Astrocyte of the spinal cord (primary cell): ENCODE measurements around the gene ARHGEF4.
A peak's percentile ranks its signal among the peaks of the same experiment; 100 is the strongest.
"Not testable (repeated sequence)": the region's sequence is repeated elsewhere in the genome, so short reads cannot be mapped to it uniquely, and the experiment has no call there.

Experiments used
- DNase-seq: peaks from one replicate; pipeline ENCODE4 v3.0.0; 2011; ENCODE audit warnings: low read depth, low spot score
- H3K4me3 ChIP-seq: 2 replicates; pipeline ENCODE4 v1.5.1; 2011; ENCODE audit warnings: low read depth, mild to moderate bottlenecking, low read length, moderate library complexity
- in situ Hi-C: cut with HindIII; loops from 2 replicates; pipeline ENCODE4 v1.10.0; 2017; ENCODE audit warnings: low sequenced_read_pairs
- TF ChIP-seq, protein P1 (sequence below): IDR thresholded peaks from 2 replicates; pipeline ENCODE4 v1.5.1; 2012; ENCODE audit warnings: low read depth, mild to moderate bottlenecking, low read length, inconsistent platforms

The ARHGEF4 gene

DNA sequence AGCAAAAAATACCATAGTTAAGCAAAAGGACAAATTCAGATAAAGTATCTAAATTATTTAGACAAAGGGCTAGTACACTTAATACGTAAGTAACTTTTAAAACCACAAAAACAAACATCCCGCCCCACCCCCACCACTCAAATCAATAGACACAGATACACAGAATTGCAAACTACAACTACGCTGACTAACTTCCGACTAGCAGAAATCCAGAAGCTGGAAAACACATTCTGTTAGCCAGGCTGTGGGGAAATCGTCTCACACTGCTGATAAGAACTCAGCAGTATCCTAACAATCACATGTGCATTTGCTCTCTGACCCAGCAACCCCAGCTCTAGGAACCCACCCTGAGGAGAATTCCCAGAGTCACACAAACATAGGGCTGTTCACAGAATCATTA lies 240.0 kb downstream of the ARHGEF4 start:
- TF ChIP-seq, protein P1, sequence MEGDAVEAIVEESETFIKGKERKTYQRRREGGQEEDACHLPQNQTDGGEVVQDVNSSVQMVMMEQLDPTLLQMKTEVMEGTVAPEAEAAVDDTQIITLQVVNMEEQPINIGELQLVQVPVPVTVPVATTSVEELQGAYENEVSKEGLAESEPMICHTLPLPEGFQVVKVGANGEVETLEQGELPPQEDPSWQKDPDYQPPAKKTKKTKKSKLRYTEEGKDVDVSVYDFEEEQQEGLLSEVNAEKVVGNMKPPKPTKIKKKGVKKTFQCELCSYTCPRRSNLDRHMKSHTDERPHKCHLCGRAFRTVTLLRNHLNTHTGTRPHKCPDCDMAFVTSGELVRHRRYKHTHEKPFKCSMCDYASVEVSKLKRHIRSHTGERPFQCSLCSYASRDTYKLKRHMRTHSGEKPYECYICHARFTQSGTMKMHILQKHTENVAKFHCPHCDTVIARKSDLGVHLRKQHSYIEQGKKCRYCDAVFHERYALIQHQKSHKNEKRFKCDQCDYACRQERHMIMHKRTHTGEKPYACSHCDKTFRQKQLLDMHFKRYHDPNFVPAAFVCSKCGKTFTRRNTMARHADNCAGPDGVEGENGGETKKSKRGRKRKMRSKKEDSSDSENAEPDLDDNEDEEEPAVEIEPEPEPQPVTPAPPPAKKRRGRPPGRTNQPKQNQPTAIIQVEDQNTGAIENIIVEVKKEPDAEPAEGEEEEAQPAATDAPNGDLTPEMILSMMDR, result no peak
- in situ Hi-C loops, result no loop called here
- no peak overlapping the region for H3K4me3 ChIP-seq
- no peak for DNase-seq

DNA sequence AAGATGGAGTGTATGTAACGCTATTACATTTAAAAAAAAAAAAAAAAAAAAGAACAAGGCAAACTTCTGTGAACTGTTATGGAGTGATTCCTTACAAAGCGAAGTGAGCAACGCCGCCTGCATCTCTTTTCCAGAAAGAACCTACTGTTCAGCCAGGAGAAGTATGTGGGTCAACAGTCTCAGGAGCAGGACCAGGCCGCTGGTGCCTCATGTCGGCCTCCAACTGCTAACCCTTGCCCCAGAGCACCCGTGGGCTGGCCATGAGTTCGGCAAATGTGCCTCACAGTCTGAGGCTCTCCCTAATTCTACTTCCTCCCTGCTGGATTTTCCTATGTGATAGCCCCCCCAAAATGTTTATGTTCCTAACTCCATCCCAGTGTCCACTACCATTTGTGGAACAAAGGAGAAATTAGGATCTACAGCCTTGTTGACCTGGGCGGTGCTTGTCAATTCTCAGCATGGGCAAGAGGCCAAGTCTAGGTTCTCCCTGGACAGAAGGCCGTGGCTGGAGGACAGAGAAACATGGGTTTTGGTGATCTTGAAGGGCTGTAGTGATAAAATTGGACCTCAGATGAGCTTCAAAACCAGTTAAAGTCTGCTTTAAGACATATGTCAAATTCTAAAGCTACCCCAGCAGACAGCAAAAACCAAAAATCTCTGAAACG lies 240.6 kb downstream of the ARHGEF4 start:
- TF ChIP-seq, protein P1, result no peak
- in situ Hi-C loops, result no loop called here
- DNase-seq, result no peak
- H3K4me3 ChIP-seq, result no peak overlapping the region

DNA sequence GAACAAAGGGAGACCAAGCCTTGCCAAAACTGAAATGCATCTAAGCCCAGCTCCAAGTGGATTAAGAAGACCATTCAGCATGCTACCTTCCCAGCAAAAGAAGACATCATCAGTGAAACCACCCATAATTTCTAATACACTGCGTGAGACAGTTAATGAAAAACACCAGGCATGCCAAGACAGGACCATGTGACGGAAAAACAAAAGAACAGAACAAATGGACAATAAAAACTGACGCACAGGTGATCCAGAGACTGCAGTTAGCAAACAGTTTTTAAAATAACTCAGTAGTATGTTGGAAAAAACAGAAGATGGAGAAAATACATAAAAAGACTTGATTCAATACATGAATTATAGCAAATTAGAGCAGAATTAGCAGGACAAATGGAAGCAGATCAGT lies 241.3 kb downstream of the ARHGEF4 start:
- TF ChIP-seq, protein P1, result no peak
- no peak overlapping the region for H3K4me3 ChIP-seq
- in situ Hi-C loops, result no loop called here
- DNase-seq, result no peak

DNA sequence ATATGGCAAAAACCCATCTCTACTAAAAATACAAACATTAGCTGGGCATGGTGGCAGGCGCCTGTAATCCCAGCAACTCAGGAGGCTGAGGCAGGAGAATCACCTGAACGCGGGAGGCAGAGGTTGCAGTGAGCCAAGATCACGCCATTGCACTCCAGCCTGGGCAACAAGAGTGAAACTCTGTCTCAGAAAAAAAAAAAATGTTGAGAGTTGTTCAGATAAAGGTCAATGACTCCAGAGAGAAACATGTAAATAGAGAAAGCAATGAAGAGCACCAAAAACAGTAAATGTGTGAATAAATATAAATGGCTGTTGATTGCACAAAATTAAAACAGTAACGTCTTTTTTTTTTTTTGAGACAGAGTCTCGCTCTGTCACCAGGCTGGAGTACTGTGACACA lies 243.2 kb downstream of the ARHGEF4 start:
- DNase-seq, in situ Hi-C loops, H3K4me3 ChIP-seq: not testable (repeated sequence)

DNA sequence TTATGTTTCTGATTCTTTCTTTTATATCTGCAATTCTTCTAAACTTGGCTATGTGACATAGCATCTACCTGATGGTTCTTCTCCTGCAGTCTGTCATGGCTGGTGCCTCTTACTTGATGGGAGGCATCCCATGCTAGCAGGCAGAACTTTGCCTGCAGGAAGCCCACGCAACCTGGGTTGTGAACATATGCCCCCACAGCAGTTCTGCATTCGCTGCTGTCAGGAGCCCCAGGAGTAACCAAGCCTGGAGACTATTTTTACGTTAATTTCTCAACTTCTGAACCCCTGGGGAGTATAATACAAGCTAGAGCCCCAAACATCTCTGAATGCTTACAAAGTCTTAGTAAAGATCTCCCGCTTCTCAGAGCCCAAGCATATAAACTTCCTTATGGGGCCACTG lies 244.5 kb downstream of the ARHGEF4 start:
- no peak for DNase-seq
- in situ Hi-C loops, result no loop called here
- H3K4me3 ChIP-seq, result no peak overlapping the region
- TF ChIP-seq, protein P1, result no peak

DNA sequence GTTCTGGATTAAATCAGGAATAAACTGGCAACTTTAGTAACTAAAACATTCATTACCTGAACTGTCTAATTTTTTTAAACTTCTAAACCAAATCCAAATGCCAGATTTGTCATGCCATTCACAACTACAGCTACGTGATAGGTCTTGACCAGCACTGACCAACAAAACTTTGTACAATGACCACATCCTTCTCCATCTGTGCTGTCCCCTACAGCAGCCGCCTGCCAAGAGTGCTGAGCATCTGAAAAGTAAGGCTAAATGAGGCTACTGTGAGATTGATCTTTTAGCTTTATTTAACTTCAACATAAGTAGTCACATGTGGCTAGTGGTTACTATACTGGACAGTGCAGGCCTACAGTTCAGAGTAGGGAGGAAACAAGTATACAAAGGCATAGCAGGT lies 248.9 kb downstream of the ARHGEF4 start:
- no peak overlapping the region for H3K4me3 ChIP-seq
- DNase-seq, result peak; percentile 36
- TF ChIP-seq, protein P1, result no peak
- in situ Hi-C loops, result no loop called here

DNA sequence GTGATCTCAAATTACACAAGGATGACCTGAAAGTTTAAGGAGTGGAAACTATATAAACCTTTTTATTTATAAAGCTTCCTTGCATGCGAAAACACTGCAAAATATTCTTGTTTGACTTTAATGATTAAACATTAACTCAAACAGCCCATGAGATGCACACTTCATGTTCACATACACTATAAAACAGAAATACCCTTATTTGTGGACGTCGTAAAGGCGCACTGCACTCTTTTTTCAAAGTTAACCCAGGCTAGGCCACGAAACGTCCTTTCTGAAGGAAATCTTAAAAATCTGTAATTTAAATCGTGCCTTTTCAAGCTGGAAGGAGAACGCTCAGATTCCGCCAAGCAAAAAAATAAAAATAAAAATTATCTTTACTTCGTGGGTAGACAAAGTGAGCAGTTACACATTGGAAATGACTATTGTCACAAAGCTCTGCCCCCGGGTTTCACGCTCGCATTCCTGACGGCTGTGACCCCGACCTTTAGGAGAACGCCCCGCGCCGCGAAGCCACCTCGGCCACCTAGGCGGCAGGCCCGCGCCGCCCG lies 255.8 kb downstream of the ARHGEF4 start:
- peak overlapping the region; percentile 57 for H3K4me3 ChIP-seq
- in situ Hi-C loops, result no loop called here
- TF ChIP-seq, protein P1, result no peak
- peak; percentile 14 for DNase-seq
